HG03066 (cell line): ENCODE results near the gene FGF9.

Experiments
- ATAC-seq: cut with Tn5 transposase; IDR thresholded peaks from one replicate; pipeline ENCODE4 v1.9.1; 2021; ENCODE audit warnings: low read depth; ENCODE audit not compliant: unreplicated experiment

The FGF9 gene

GRCh38 chr13:21752501-21752900 lies 81.6 kb downstream of the FGF9 start:
- ATAC-seq: no peak

- ATAC-seq: no peak
These were observed 82.3 kb downstream of the FGF9 start for GRCh38 chr13:21753117-21753729.
